MM.1S (cell line): ENCODE data around the gene TOR4A.

Experiments
- EZH2 ChIP-seq: fragments of 300-600 bp; sonication (generic); optimal IDR thresholded peaks from 2 replicates; pipeline ENCODE3; 2017; ENCODE audit warnings: low read depth, mild to moderate bottlenecking, antibody characterized with exemption, low read length, mixed read lengths
- EZH2phosphoT487 ChIP-seq: fragments of 300-600 bp; sonication (generic); IDR thresholded peaks from 2 replicates; pipeline ENCODE4 v1.6.1; 2018; ENCODE audit warnings: antibody characterized with exemption, low read length
- TF ChIP-seq, protein P1 (sequence below): fragments of 300-600 bp; sonication (generic); IDR thresholded peaks from 2 replicates; pipeline ENCODE4 v1.5.1; 2016; ENCODE audit warnings: antibody characterized with exemption, low read length, mixed read lengths

DNA sequence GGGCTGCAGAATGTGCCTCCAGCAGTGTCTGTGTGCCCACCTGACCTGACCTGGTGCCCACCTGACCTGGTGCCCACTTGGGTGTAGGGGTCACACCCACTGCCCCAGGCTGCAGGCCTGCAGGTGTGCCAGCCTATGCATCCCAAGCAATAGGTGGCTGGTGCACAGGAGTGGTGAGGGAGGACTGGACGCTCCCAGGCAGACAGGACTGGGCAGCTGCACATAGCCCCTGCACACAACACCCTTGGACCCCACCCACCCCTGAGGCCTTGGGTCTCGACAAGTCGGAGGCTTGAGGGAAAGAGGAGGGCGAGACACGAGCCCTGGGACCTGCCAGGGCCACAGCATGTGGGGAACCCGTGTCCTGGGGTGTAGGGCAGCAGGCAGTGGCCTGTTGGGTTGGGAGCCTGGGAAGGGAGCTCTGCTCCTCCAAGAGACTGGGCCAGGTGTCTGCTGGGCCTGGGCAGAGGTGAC is 35.4 kb downstream of the TOR4A start:
- TF ChIP-seq, protein P1, sequence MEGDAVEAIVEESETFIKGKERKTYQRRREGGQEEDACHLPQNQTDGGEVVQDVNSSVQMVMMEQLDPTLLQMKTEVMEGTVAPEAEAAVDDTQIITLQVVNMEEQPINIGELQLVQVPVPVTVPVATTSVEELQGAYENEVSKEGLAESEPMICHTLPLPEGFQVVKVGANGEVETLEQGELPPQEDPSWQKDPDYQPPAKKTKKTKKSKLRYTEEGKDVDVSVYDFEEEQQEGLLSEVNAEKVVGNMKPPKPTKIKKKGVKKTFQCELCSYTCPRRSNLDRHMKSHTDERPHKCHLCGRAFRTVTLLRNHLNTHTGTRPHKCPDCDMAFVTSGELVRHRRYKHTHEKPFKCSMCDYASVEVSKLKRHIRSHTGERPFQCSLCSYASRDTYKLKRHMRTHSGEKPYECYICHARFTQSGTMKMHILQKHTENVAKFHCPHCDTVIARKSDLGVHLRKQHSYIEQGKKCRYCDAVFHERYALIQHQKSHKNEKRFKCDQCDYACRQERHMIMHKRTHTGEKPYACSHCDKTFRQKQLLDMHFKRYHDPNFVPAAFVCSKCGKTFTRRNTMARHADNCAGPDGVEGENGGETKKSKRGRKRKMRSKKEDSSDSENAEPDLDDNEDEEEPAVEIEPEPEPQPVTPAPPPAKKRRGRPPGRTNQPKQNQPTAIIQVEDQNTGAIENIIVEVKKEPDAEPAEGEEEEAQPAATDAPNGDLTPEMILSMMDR = no peak
- no peak for TF ChIP-seq EZH2
- no peak for TF ChIP-seq EZH2phosphoT487
